Retinal pigment epithelial cell (primary cell): Measurements from ENCODE around the gene SLC25A36.

ENCODE experiments used
- DNase-seq: peaks from one replicate; pipeline ENCODE4 v3.0.0-alpha.2; 2010; ENCODE audit warnings: low read depth
- H3K4me3 ChIP-seq: 2 replicates; pipeline ENCODE4 v1.5.1; 2011; ENCODE audit warnings: mild to moderate bottlenecking, low read length, control low read depth, moderate library complexity
- TF ChIP-seq, protein P1 (sequence below): conservative IDR thresholded peaks from 2 replicates; pipeline ENCODE4 v1.5.1; 2011; ENCODE audit warnings: low read depth, low read length, control low read depth, inconsistent platforms

SLC25A36 gene

DNA sequence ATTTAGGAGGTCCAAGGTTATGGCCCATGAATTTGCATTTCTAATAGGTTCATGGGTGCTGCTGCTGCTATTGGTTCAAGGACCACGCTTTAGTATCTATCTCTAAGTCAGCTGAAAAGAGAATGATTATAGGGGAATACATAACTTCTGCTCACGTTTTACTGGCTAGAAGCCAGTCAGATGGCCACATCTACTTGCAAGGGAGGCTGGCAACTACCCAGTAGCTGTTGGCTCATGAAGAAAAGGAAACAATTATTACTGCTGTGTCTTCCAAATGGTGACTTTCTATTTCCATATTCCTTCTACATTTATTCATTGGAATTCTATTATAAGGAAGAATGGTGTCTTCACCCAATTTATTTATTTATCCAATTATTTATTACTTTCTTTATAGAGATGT is 54.2 kb downstream of the SLC25A36 start:
- TF ChIP-seq, protein P1, sequence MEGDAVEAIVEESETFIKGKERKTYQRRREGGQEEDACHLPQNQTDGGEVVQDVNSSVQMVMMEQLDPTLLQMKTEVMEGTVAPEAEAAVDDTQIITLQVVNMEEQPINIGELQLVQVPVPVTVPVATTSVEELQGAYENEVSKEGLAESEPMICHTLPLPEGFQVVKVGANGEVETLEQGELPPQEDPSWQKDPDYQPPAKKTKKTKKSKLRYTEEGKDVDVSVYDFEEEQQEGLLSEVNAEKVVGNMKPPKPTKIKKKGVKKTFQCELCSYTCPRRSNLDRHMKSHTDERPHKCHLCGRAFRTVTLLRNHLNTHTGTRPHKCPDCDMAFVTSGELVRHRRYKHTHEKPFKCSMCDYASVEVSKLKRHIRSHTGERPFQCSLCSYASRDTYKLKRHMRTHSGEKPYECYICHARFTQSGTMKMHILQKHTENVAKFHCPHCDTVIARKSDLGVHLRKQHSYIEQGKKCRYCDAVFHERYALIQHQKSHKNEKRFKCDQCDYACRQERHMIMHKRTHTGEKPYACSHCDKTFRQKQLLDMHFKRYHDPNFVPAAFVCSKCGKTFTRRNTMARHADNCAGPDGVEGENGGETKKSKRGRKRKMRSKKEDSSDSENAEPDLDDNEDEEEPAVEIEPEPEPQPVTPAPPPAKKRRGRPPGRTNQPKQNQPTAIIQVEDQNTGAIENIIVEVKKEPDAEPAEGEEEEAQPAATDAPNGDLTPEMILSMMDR: no peak
- H3K4me3 ChIP-seq: no peak overlapping the region
- DNase-seq: no peak

- TF ChIP-seq, protein P1: peak; percentile 78
- H3K4me3 ChIP-seq: no peak overlapping the region
- DNase-seq: peak; percentile 13
These were observed 58.5 kb downstream of the SLC25A36 start for GRCh38 chr3:141000027-141000663.

DNA sequence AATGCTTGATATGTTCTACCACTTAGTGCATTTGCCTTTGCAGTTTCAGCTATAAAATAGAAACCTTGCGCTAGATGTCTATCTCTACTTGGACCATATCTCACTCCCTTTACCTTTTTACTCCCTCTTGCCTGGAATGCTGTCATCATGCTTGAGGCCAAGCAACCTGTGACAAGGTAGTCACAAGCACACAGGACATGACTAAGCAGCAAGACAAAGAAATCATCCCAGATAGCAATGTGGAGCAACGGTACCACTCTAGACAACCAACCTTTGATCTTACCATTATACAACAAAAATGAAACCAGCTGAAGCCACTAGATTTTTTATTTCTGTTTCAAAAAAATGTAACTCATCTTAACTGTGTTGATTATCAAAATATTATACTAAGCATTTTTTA is 59.0 kb downstream of the SLC25A36 start:
- no peak for DNase-seq
- H3K4me3 ChIP-seq: no peak overlapping the region
- TF ChIP-seq, protein P1: no peak

DNA sequence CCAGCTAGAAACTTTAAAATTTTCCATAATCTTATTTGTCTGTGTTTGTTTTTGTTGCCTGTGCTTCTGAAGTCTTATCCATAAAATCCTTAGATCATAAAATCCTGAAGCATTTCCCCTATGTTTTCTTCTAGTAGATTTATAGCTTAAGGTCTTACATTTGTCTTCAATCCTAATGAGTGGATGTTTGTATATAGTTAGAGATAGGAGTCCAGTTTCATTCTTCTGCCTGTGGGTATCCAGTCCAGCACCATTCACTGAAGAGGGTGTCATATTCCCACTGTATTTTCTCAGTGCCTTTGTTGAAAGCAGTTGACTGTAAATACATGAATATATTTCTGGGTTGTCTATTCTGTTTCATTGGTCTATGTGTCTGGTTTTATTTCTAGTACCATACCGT is 64.7 kb downstream of the SLC25A36 start:
- TF ChIP-seq, protein P1: no peak

DNA sequence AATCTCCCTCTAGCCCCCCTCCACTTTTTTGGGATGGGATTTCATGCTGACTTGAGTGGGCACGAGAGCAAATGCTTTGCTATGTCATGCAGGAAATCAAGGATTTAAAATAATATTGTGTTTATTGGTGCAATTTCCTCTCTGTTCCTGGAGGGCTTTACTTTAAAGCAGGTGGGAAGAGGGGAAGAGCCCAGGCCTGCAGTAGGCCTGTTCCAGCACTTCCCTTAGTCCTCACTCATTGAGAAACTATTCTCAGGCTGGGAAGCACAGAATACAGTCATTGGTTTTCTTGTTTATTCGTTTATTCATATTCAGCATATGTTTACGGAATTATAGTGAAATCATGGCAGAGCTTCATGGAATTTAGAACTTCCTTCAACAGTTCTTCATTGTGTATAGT is 67.9 kb downstream of the SLC25A36 start:
- no peak overlapping the region for H3K4me3 ChIP-seq
- no peak for DNase-seq
- TF ChIP-seq, protein P1: no peak

More for the DNA sequence above, 64.7 kb downstream of the SLC25A36 start:
- no peak overlapping the region for H3K4me3 ChIP-seq
- no peak for DNase-seq

DNA sequence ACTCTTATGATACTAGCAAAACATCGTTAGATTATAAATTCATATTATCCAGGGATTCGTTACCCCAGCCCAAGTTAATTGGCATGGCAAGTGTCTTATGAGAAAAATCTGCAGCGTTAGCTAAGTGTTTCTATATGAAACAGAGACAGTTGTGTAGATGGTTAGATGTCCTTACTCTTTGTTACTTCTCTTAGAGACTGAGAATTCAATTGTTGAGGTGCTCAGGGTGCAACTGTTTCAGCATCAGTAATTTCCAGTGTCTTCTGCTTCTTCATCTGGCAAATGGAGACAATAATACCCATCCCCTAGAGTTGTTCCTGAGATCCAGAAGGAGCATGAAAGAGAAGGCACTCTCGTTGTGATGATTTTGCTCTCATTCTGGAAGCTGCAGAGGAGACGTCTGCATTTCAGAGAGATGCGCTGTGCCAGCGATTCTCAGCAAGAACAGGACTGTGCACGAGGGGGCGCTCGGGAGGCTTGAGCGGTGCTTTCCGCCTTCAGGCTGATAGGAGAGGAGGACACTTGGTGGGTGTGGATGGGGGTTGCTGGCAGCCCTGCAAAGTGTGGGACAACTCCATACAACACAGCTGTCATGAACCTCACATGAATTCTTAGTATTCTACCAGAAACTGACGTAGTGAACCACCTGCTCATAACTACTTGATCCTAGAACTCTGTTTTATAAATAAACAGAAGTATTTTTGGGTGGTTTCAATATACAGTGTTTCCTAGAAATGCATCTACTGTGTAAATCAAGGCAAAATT is 69.8 kb downstream of the SLC25A36 start:
- no peak for DNase-seq
- no peak overlapping the region for H3K4me3 ChIP-seq

More for the DNA sequence above, 69.8 kb downstream of the SLC25A36 start:
- TF ChIP-seq, protein P1: peak; percentile 96
